T follicular helper cell (primary cell): ENCODE measurements around the gene MFF.

Experiments used
- DNase-seq: peaks from one replicate; pipeline ENCODE4 v3.0.0-alpha.2; 2020; ENCODE audit warnings: low read depth
- total RNA-seq, 2 experiments: gene quantifications; one replicate each; lab custom pipeline; 2026; lab: John Stamatoyannopoulos, UW

Gene MFF, protein sequence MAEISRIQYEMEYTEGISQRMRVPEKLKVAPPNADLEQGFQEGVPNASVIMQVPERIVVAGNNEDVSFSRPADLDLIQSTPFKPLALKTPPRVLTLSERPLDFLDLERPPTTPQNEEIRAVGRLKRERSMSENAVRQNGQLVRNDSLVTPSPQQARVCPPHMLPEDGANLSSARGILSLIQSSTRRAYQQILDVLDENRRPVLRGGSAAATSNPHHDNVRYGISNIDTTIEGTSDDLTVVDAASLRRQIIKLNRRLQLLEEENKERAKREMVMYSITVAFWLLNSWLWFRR
- total RNA-seq = 58.1 to 62.9 reads per million in 2 experiments

DNA sequence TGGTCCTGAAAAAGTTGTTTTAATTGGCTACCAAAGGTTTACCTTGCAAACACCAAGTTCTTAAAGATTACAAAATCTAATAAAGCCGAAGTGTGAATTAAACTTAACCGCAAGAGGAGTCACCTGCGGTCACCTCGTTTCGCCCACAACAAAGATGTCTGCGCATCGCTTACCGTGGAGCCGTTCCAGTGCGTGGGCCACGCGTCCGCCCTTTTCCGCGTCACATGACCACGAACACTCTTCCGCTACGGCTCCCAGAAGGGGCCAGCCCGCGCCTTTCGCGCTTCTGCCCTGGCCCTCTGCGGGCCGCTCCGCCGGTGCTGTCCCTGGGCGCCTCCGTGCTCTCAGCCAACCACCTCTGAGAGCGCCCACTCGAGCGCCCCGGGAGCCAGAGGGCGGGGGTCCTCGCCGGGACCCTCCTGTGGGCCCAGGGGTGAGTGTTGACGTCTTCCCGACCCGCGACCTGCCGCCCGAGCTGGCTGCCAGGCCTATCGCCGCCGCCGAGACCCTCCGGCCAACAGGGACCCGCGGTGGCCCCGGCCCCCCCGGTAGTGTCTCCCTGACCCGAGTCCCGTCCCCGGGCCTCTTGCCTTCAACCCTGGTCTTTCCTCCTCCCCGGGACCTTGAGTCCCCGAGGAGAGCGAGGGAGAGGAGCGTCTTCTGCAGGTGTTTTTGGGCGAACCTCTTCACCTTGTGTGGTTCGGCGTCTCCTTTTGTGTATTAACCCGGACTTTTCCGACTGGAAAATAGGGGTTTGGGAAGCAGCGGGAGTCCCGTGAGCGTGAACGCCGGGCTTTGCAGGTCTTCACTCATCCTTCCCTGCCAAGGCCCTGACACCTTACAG is at the start of gene MFF:
Gene MFF, plus strand, starts transcription at position 257 of the 844 bp plus-strand sequence. CDS start 5,415 bp downstream, outside the sequence.
- DNase-seq = peak; percentile 93

DNA sequence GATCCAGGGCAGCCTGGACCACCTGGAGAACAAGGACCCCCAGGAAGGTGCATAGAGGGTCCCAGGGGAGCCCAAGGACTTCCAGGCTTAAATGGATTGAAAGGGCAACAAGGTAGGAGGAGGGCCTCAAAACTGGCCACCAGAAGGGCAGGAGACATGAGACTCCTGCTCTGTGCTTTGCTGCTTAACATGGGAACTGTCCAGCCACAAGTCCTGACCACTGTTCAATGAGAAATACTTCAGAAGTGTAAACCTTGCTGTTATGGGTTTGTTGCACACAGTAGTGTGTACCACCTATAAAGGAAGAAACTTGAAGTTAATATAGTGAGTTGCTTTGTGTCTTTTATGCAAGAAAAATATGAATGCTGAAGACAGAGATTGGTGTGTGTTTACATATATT is 44.2 kb upstream of the MFF start:
- no peak for DNase-seq

DNA sequence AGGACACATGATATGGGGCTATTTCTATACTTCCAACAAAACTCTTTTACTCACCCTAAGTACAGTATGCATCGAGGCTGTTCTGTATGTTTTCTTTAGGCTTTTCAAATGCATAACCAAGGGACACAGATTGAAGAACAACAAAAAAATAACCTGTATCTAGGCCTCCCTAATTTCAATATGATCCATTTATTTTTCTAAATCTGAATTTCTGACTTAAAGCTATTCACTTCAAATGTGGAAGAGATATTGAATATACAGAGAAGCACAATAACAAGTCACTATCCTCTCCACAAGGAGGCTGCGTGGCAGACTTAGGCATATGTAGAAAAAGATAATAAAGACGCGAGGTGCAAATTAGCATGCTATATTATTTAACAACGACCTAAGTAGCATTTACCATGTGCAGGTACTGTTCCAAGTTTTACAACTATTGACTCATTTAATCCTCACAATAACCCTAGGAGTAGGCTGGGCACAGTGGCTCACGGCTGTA is 39.3 kb upstream of the MFF start:
- DNase-seq = no peak

DNA sequence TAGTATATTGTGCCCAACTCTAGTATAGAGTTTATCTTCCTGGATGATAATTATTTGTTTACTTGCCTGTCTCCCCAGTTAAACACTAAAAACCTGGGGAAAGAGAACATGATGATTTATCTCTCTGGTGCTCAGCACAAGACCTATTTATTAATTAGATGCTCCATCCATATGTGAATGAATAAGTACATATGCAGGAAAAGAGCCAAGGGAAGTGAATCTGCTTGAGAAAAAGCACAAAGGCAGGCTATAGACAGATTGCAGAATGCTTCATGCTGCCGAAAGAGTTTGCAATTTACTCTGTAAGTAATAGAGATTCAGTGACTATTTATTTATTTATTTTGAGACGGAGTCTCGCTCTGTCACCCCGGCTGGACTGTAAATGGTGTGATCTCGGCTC is 37.3 kb upstream of the MFF start:
- no peak for DNase-seq

DNA sequence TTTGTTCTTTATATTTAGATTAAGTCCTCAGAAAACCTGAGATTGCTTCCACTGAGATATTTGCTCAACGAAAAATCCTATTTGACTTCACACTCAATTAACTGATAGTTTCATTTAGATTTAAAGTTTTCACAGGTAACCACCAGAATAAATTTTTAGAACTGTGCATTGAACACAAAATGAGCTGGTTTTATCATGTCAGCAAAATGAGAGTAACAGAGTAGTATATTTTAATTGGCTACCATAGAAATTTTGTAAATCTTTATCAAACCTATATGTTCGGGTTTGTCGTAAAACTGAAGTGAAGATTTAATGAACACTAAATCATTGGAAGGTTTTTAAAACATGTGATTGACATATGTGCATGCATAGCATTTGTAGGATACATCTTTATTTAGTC is 32.7 kb upstream of the MFF start:
- DNase-seq = no peak

DNA sequence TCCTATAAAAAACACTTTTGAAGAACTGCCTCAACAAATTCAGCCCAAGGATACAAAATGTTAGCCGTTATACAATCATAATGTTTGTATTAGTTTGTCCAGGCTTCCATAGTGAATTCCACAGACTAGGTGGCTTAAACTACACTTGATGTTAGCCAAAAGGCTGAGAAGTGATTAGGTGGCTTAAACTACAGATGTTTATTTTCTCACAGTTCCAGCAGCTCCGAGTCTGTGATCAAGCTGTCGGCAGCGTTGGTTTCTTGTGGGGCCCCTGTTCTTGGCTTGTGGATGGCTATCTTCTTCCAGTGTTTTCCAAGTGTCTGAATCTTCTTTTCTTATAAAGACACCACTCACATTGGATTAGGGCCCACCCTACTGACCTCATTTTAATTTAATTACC is 31.5 kb upstream of the MFF start:
- DNase-seq = no peak

DNA sequence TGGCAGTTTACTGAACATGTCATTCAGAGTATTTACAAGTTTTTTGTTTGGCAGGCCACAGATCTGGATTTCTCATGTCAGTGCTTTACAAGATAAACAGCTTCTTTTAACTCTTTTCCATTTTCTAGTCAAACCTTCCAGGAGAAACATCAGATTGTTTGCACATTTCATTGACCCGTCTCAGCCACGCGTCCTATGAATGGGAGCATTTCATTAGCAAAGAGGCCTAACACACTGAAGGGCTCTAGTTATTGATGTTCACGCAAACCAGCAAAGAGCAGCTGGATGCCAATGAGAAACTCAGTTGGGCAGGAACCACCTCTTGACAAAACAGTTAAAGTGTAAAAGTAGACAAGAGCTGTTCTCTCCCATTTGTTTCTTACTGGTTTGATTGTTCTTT is 29.2 kb upstream of the MFF start:
- DNase-seq = no peak

DNA sequence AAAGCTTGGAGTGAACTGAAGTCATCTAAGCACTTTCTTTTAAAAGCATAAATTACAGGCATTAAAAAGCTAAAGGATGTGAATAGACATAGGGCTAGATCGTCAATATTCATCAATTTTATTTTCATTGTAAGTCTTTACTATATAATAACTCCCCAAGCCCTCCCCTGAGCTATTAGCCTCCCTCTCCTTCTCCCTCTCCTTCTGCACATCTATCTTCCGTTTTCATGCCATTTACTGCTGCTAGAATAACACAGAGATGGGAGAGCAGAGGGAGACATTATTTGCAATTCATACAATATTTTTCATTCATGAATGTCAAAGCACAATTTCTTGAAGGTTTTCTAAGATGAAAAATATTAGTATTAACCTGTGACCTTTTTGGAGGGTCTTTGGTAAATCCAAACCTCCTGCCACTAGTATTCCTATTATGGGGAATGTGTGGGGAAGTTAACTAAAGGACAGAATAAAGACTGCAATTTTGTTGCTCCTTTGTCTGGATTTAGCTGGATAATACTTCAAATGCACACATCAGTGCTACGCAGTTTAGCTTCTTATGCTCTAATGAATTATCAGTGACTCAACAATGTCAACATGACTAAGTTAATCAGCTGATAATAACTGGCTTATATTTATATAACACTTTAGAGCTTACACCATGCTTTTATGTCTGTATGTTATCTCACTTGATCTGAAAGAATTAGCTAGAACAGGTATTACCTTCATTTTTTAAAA is 28.2 kb upstream of the MFF start:
- no peak for DNase-seq

DNA sequence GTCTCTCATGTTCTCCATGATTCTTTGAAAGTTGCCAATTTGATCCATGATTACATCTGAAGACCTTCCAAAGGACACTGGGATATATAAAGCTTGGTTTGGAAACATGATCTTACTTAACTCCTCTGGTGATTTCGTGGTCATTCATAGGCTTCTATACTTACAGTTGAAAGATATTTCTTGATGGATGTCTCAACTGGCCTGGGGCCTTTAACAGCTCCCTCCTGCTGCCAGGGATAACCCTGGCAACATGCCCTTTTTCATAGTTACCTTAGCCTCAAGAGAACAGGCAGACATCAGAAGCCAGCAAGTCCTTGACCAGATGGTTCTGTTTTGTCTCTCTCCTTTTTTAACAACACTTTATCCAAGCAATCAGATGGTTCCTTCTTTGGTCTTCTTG is 23.5 kb upstream of the MFF start:
- no peak for DNase-seq

DNA sequence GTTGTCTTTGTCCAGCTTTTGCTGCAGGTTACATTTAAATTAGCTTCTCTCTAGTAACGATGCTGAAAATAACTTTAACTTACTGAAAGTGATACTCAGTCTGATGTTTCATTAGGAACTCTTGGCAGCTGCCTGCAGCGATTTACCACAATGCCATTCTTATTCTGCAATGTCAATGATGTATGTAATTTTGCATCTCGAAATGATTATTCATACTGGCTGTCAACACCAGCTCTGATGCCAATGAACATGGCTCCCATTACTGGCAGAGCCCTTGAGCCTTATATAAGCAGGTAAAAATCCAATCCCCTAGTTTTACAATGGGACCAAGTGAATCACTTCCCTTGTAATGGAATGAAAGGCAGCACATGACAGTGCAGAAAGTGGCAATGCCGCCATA is 16.3 kb upstream of the MFF start:
- DNase-seq = no peak

DNA sequence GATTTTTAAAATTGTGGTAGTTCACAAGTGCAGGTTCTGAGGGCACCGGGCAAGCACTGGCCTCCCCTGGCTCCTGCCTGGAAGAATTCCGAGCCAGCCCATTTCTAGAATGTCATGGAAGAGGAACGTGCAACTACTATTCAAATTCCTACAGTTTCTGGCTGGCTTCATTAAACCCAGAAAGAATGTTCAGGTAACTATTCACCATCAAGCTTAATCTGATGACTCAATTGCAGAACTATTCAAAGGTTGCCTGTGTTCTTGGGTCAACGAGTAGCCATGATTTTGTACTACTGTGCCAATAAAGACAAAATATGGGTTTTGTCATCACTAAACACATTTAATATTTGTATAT is 14.3 kb upstream of the MFF start:
- no peak for DNase-seq

DNA sequence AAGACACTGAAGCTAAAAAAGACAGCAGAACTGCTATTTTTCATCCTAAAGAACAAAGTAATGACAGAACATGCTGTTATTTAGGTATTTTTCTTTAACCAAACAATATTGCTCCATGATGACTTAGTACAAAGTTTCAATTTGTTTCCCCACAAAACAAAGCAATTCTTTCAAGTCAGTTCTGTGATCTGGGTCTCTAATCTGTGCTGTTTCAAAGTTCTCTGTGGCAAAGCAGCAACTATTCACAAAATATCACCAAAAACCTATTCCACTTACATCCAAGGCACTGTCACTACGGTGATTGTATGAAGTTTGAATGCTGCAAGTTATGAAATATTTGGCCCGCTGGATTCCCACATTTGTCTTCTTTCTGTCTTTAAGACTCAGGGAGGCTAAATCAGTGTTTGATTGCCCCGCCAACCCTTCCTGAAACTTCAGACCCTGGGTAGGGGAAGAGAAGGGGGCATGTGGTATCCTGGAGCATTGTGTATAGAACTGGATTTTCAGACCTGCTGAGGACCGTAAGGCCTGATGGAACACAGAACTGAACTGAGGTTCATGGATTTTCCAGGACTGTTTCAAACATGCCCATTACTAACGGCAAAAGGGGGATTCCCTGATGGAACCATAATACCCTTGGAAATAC is 13.1 kb upstream of the MFF start:
- DNase-seq = no peak

DNA sequence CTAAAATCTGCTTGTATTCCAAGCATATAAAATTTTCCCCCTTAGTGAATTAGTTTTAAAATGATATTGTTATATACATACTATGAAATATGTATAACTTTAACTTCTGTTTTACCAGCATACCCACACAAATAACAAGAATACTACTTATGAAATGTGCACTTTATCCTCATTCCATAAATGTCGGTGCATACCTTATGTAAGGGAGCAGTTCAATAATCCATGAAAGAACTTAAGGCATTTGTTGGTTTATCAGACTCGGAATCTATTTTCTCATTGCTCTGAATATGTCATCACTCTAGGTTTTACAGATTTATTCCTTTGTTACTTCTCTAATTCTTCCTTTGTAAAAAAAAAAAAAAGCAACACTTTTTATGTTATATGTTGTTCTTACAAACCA is 12.5 kb upstream of the MFF start:
- no peak for DNase-seq

DNA sequence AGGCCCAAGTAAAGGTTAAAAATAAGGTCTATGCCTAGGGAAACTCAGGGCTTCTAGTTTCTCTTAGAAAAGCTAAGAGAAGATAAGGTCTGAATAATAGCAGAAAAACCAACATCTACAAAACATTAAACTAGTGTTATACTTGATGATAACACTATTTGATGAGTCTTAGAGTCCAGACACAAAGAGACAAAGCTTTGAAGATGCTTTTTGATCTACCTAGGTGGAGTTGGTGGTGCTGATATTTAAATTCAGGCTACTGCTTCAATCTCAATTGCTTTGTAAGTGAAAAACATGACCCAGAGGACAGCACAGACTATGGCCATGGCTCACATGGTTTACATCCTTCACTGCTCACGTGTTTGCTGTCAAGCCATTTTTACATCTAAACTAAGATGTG is 11.7 kb upstream of the MFF start:
- DNase-seq = no peak

DNA sequence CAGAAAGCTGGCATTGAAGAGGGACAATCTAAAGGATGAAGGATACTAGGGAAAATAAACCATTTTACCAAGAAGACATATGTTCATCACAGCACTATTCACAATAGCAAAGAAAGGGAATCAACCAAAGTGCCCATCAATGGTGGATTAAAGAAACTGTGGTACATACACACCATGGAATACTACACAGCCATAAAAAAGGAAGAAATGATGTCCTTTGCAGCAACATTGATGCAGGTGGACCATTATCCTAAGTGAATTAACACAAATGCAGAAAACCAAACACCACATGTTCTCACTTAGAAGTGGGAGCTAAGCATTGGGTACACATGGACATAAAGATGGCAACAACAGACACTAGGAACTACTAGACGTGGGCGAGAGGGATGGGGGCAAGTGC is 7.2 kb upstream of the MFF start:
- DNase-seq = no peak

DNA sequence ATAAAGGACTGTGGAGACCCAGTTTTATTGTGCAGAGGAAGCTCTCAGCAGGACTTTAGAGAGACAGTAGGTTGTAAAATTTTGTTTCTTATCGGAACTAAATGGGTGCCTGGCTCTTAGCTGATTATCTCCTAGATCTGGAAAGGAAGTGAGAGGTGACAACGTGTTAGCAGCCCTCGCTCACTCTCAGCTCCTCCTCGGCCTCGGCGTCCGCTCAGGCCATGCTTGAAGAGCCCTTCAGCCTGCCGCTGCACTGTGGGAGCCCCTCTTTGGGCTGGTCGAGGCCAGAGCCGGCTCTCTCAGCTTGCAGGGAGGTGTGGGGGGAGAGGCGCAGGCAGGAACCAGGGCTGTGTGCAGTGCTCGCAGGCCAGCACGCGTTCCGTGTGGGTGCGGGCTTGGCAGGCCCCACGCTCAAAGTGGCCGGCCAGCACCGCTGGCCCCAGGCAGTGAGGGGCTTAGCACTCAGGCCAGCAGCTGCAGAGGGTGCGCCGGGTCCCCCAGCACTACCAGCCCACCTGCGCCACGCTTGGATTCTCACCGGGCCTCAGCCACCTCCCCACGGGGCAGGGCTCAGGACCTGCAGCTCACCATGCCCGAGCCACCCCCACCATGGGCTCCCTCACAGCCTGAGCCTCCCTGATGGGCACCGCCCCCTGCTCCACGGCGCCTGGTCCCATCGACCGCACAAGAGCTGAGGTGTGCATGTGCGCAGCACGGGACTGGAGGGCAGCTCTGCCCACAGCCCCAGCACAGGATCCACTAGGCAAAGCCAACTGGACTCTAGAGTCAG is 4.6 kb upstream of the MFF start:
- DNase-seq = no peak

DNA sequence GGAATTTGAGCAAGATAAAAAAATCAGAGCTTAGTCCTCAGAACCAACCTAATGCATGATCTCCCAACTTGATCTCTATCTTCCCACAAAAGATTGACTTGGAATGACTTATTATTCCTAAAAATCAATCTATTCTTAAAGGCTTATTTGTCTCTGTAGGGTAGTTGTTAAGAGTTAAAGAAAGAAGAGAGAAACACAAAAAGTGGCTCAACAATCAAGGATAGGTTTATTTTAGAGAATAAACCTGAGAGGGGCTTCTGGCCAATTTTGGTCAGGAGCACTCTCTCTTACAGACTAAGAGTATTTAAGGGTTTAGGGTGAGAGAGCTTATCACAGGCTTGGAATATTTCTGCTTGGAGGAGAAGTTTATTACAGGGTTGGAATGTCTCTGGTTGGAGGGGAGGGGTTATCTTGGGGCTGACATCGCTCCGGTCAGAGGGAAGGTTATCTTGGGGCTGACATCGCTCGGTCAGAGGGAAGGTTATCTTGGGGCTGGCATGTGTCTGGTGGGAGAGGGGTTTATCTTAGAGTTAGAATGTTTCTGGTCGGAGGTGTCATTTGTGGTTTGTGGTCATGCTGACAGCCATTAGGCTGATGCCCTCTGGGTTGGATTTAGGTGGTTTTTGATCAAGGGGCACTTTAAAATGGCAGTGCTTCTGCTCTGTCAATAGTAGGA is 2.4 kb upstream of the MFF start:
- DNase-seq = no peak

DNA sequence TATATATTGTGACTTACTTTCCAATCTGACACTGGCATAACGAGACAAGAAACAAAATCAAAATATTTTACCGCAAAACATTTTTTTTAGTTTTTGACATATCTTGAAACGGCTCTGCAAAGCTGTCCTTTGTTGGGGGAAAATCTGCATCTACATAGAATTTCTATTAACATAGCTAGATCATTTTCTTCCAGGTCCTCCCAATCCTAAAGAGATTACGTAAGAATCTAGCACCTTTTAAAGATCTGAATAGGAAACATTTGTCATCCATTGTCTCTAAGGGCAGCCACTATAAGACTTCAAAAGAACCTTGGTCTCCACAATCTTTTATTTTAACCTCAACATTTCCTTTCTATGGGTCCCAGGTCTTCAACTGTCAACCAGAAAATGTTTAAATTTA is 1.2 kb upstream of the MFF start:
- DNase-seq = no peak

DNA sequence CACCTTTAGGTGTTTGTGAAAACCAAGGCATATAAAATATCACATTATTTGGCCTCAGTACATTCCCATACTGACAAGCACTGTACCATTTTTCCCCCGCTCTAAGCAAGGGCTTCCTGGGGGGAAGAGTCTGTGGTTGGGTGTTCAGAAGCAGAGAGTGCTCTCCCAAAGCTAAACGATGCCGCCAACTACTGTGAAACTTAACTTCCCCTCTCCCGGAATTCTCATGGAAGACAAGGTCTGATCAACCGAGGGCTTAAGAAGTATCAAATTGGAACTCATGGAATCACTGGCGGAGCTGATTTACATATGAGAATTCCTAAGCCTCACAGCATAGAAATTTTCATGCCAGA is 433 bp upstream of the MFF start:
- no peak for DNase-seq

DNA sequence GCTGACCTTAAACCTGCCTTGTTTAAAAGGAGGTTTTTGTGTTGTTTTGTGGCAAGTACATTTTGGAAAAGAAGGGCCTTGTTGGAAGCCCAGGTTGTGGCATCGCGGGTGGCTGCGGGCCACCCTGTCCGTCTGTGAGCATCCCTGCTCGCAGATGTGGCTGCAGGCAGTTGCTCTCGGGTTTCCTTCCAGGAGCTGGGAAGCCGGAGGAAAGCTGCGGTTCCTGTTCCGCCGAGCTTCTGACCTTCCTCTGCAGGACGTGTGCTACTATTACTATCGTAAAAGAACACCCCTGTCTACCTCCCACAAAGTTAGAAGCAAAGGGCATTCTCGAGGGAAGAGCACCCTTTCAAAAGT is 766 bp downstream of the MFF start:
- DNase-seq = no peak

DNA sequence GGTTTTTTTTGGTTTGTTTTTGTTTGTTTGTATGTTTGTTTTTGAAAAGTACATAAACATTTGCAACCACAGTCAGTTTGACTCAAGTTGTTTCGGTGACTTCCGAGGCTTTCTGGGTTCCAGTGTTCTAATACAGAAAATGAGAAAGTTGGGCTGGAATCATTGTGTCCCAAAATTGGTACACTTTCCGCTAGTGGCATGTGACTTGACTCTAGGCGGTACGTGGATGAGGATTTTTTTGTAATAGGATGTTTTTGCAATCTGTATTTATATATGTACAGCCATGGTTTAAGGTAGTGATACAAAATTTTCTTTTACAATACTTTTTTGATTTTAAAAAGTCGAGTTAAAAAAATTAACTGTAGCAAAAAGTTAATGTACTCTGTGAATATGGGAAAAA is 1.7 kb downstream of the MFF start:
- DNase-seq = no peak
